HepG2 (cell line): ENCODE measurements around the gene OCSTAMP. TPM values are rescaled to one million over a fixed set of nuclear protein-coding genes. Genes with fewer than 3 reads are reported as not detected.
A peak's percentile ranks its signal among the peaks of the same experiment; 100 is the strongest.

Experiments
- ATAC-seq: fragments of 200-7000 bp; cut with Tn5 transposase; 3 replicates; pipeline ENCODE4 v1.9.1; 2020; ENCODE audit warnings: mild to moderate bottlenecking, moderate library complexity
- BruUV-seq: library from RNA; stranded (reverse); fragments of 400-500 nt; replicated peaks from 2 replicates; lab custom pipeline; 2021; lab: Mats Ljungman, UMichigan
- CTCF ChIA-PET: fragments of 300-600 bp; formaldehyde crosslinking; extraction: SDS; loops from one replicate; lab custom pipeline; 2021; ENCODE audit warnings: low total read pairs, inconsistent platforms, low intra/inter-chr PET ratio; lab: Yijun Ruan, JAX
- POLR2A ChIA-PET: fragments of 350-600 bp; sonication (Branson Sonifier 250); formaldehyde crosslinking; loops from one replicate; lab custom pipeline; 2020; ENCODE audit warnings: antibody characterized with exemption, inconsistent platforms; lab: Yijun Ruan, JAX
- DNase-seq: peaks from one replicate; pipeline ENCODE4 v3.0.0-alpha.2; 2015; ENCODE audit warnings: low spot score
- FAIRE-seq: peaks from 3 replicates; lab custom pipeline; 2011; peaks lifted over from hg19 to GRCh38; lab: Jason Lieb, UNC
- H2AFZ ChIP-seq: one replicate; pipeline ENCODE4 v1.6.1; 2011; ENCODE audit warnings: low read length, inconsistent platforms
- H3K27ac ChIP-seq: fragments of 300-600 bp; 3 replicates; pipeline ENCODE4 v1.8.0; 2011; ENCODE audit warnings: mixed run types, mild to moderate bottlenecking, mixed read lengths, low read length, inconsistent platforms; ENCODE audit not compliant: insufficient read depth; ENCODE audit errors: extremely low read length
- H3K27me3 ChIP-seq, 2 experiments: fragments of 200-600 bp in 1 of 2; 2 replicates in 1 of 2; 3 replicates in 1 of 2; pipeline versions ENCODE4 v1.6.0 to v1.8.0; 2011; ENCODE audit warnings: low read length in 2 of 2, mild to moderate bottlenecking in 2 of 2, moderate library complexity in 2 of 2, inconsistent platforms in 1 of 2; ENCODE audit not compliant: insufficient read depth in 2 of 2, control insufficient read depth in 1 of 2
- H3K36me3 ChIP-seq, 2 experiments: fragments of 200-600 bp in 1 of 2; replicated peaks in 1 of 2; 2 replicates in 1 of 2; 3 replicates in 1 of 2; pipeline versions ENCODE4 v1.5.1 to v1.8.0; 2011; ENCODE audit warnings: low read length in 2 of 2, inconsistent platforms in 1 of 2; ENCODE audit not compliant: insufficient read depth in 2 of 2, control insufficient read depth in 1 of 2
- H3K4me1 ChIP-seq: 2 replicates; pipeline ENCODE4 v1.5.1; 2012; ENCODE audit warnings: low read length, inconsistent platforms; ENCODE audit not compliant: insufficient read depth
- H3K4me2 ChIP-seq: 2 replicates; pipeline ENCODE4 v1.6.0; 2011; ENCODE audit warnings: low read depth, low read length, inconsistent platforms
- H3K4me3 ChIP-seq, 3 experiments: fragments of 200-600 bp in 1 of 3; sonication (generic), shearing (Covaris generic) in 1 of 3; replicated peaks in 1 of 3; 2 replicates each; pipeline ENCODE4 v1.5.1; 2011 to 2016; ENCODE audit warnings: low read length in 3 of 3, inconsistent platforms in 2 of 3, low read depth in 2 of 3, mild to moderate bottlenecking in 2 of 3, control low read depth in 1 of 3, mixed read lengths in 1 of 3; ENCODE audit not compliant: insufficient read depth in 1 of 3
- H3K79me2 ChIP-seq: one replicate; pipeline ENCODE4 v1.6.1; 2011; ENCODE audit warnings: low read length, inconsistent platforms; ENCODE audit not compliant: insufficient read depth
- H3K9ac ChIP-seq: 2 replicates; pipeline ENCODE4 v1.6.0; 2011; ENCODE audit warnings: mild to moderate bottlenecking, low read depth, low read length, inconsistent platforms; ENCODE audit not compliant: insufficient read depth
- H3K9me3 ChIP-seq: 2 replicates; pipeline ENCODE4 v1.5.1; 2012; ENCODE audit warnings: mild to moderate bottlenecking, low read length
- H4K20me1 ChIP-seq: 2 replicates; pipeline ENCODE4 v1.6.0; 2011; ENCODE audit warnings: inconsistent platforms, mild to moderate bottlenecking, low read length, moderate library complexity; ENCODE audit not compliant: insufficient read depth
- ATF4 ChIP-seq, 2 experiments: fragments of 450-650 bp in 1 of 2; sonication (generic) in 1 of 2; formaldehyde crosslinking; IDR thresholded peaks; 2 replicates each; pipeline versions ENCODE4 v1.5.0 to v1.8.0; 2020 to 2022; ENCODE audit warnings: mild to moderate bottlenecking in 1 of 2, missing genetic modification reagents in 1 of 2
- ATF7 ChIP-seq, 2 experiments: fragments of 450-650 bp in 1 of 2; sonication (generic) in 1 of 2; formaldehyde crosslinking in 1 of 2; IDR thresholded peaks; 2 replicates each; pipeline versions ENCODE4 v1.4.0 to v1.6.1; 2016 to 2020; ENCODE audit warnings: antibody characterized with exemption in 1 of 2, mild to moderate bottlenecking in 1 of 2, missing genetic modification reagents in 1 of 2
- CEBPB ChIP-seq: IDR thresholded peaks from 2 replicates; pipeline ENCODE4 v1.6.1; 2011; ENCODE audit warnings: low read depth, low read length, improper control_type of control experiment, borderline replicate concordance
- PBX3 ChIP-seq: sonication (generic); formaldehyde crosslinking; IDR thresholded peaks from 2 replicates; pipeline ENCODE4 v1.8.1; 2023; ENCODE audit warnings: missing genetic modification reagents, inconsistent platforms, borderline replicate concordance
- PHB2 ChIP-seq: fragments of 450-650 bp; IDR thresholded peaks from 2 replicates; pipeline ENCODE4 v1.6.1; 2018; ENCODE audit not compliant: partially characterized antibody
- ZNF253 ChIP-seq: sonication (generic); formaldehyde crosslinking; IDR thresholded peaks from 2 replicates; pipeline ENCODE4 v1.8.0; 2022; ENCODE audit warnings: mild to moderate bottlenecking, missing genetic modification reagents, borderline replicate concordance
- ZNF326 ChIP-seq: sonication (generic); formaldehyde crosslinking; IDR thresholded peaks from 2 replicates; pipeline ENCODE4 v1.4.0; 2020; ENCODE audit warnings: missing genetic modification reagents, borderline replicate concordance
- ZSCAN12 ChIP-seq: sonication (generic); formaldehyde crosslinking; IDR thresholded peaks from 2 replicates; pipeline ENCODE4 v1.9.0; 2021; ENCODE audit warnings: mild to moderate bottlenecking, missing genetic modification reagents
- WGBS: methylation state at CpG from one replicate; pipeline ENCODE4 v1.1.6; 2017; ENCODE audit warnings: low lambda C conversion rate; 5-methylcytosine and 5-hydroxymethylcytosine counted together
- in situ Hi-C: cut with HindIII; loops from 2 replicates; pipeline ENCODE4 v1.10.0; 2017; ENCODE audit warnings: low pct_unique_long_range_greater_than_20kb; ENCODE audit not compliant: extremely low pct_ligation_motif_present
- intact Hi-C: fragments of 100-400 bp; cut with micrococcal nuclease; formaldehyde crosslinking; loops from one replicate; pipeline ENCODE4 v1.10.0; 2022; ENCODE audit not compliant: unreplicated experiment
- polyA plus RNA-seq, 8 experiments: library from polyadenylated mRNA; depleted of rRNA in 3 of 8; stranded (reverse) in 7 of 8; unstranded in 1 of 8; fragments of >200 nt; fragmentation: Illumina TruSeq in 4 of 8; extraction: Trizol in 4 of 8; gene quantifications; 2 replicates each; pipeline versions ENCODE4 v1.2.1 to v1.2.3, GENCODE V29; 2011 to 2016; ENCODE audit warnings: low read depth in 4 of 8, missing spikeins in 1 of 8, mixed read lengths in 1 of 8; ENCODE audit not compliant: insufficient read depth in 1 of 8
- total RNA-seq, 5 experiments: library from RNA; depleted of rRNA; stranded (reverse); fragments of >200 nt; fragmentation: Illumina TruSeq; extraction: Trizol; gene quantifications; 2 replicates each; pipeline ENCODE4 v1.2.3, GENCODE V29; 2016; ENCODE audit warnings: low read depth in 1 of 5

Gene OCSTAMP
- total and polyA plus RNA-seq, 2 of the 13 experiments (the other 11 are each of a cell fraction or from before 2014, with no cell fraction given) = not detected

GRCh38 chr20:46539113-46539512 lies 11.3 kb downstream of the OCSTAMP start:
- Histone ChIP-seq H3K27ac (no peak overlapping the region), H3K9ac (no peak overlapping the region), H4K20me1 (no peaks in the 10 kb centered on the region), H2AFZ (no peak overlapping the region), H3K36me3 (no peaks in the 10 kb centered on the region), H3K4me2 (no peak overlapping the region), H3K27me3 (peaks cover 1 to 18% of the 10 kb centered on the region in 2 experiments; a peak in 2 of 5 replicates)
- 60% methylated on average over 2 of the region's 2 CpGs for WGBS
- CTCF ChIA-PET = no interaction called here
- intact Hi-C loops = no loop called here
- BruUV-seq = no TSS peak
- peak; percentile 60; the same call in 2 of the 3 replicates for ATAC-seq
- no peak for TF ChIP-seq PHB2
- TF ChIP-seq ZNF253 = no peak
- TF ChIP-seq PBX3 (CRISPR knock-in tag) = no peak
- TF ChIP-seq, all 625 proteins: peak for 0
- in situ Hi-C loops = no loop called here
- Histone ChIP-seq H3K79me2 (no peaks in the 10 kb centered on the region), H3K4me3 (no peak overlapping the region), H3K4me1 (peaks cover 5% of the 10 kb centered on the region), H3K9me3 (no peaks in the 10 kb centered on the region)
- FAIRE-seq (peak; percentile 30), DNase-seq (no peak)
- POLR2A ChIA-PET = no interaction called here

- H3K4me3 ChIP-seq = no peak overlapping the region
- no peak overlapping the region for H3K9ac ChIP-seq
- DNase-seq (no peak), FAIRE-seq (no peak), ATAC-seq (no peak)
- intact Hi-C loops = no loop called here
- no TSS peak for BruUV-seq
- in situ Hi-C loops = no loop called here
- 34% methylated on average over 4 of the region's 4 CpGs for WGBS
- no peak overlapping the region for H2AFZ ChIP-seq
- H3K36me3 ChIP-seq = no peaks in the 10 kb centered on the region
- H4K20me1 ChIP-seq = no peaks in the 10 kb centered on the region
- H3K4me2 ChIP-seq = no peak overlapping the region
- CTCF ChIA-PET = no interaction called here
- H3K9me3 ChIP-seq = no peaks in the 10 kb centered on the region
- no peaks in the 10 kb centered on the region for H3K79me2 ChIP-seq
- H3K4me1 ChIP-seq = peaks cover 10% of the 10 kb centered on the region; the same call in 1 of the 2 replicates
- no peak overlapping the region for H3K27ac ChIP-seq
- TF ChIP-seq ATF4 (CRISPR knock-in tag; IDR thresholded peaks at IDR 0.05) = peak in 1 of 2 experiments; percentile 66; a peak in 1 of 4 replicates
- peak; percentile 52; the same call in 1 of the 2 replicates for TF ChIP-seq CEBPB
- no peak for TF ChIP-seq ZNF326
- TF ChIP-seq ATF7 (IDR thresholded peaks at IDR 0.05) = 0 out of 2 replicates have a peak, but pooled peaks have one; percentile 17
- TF ChIP-seq ATF7 (CRISPR knock-in tag; IDR thresholded peaks at IDR 0.05) = no peak
- TF ChIP-seq ZSCAN12 (CRISPR knock-in tag) = no peak
- POLR2A ChIA-PET = no interaction called here
- H3K27me3 ChIP-seq = peaks cover 2% of the 10 kb centered on the region in 2 experiments; a peak in 2 of 5 replicates
These were observed 19.8 kb downstream of the OCSTAMP start for GRCh38 chr20:46530640-46531039.
